H1 (cell line): ENCODE results near the gene ALG2. TPM values are rescaled to one million over a fixed set of nuclear protein-coding genes. Genes with fewer than 3 reads are reported as not detected.

Source experiments
- CTCF ChIP-seq, 3 experiments: IDR thresholded peaks; 1 replicate in 2 of 3; 2 replicates in 1 of 3; pipeline versions ENCODE4 v1.5.1 to v1.6.1; 2011; ENCODE audit warnings: low read length in 3 of 3, mild to moderate bottlenecking in 3 of 3, inconsistent platforms in 2 of 3, low read depth in 1 of 3, moderate library complexity in 1 of 3; ENCODE audit not compliant: insufficient read depth in 1 of 3; ENCODE audit errors: control extremely low read depth in 1 of 3
- RAD21 ChIP-seq, 2 experiments: IDR thresholded peaks in 1 of 2; conservative IDR thresholded peaks in 1 of 2; 2 replicates each; pipeline ENCODE4 v1.6.1; 2011; ENCODE audit warnings: low read depth in 2 of 2, low read length in 2 of 2, improper control_type of control experiment in 1 of 2, inconsistent platforms in 1 of 2, mild to moderate bottlenecking in 1 of 2, moderate library complexity in 1 of 2
- polyA plus RNA-seq, 7 experiments: library from polyadenylated mRNA; depleted of rRNA in 3 of 7; stranded (reverse) in 5 of 7; unstranded in 2 of 7; fragments of >200 nt in 5 of 7; fragments of 200-250 nt in 2 of 7; gene quantifications; 1 replicate in 5 of 7; 2 replicates in 1 of 7; 4 replicates in 1 of 7; pipeline versions ENCODE4 v1.2.1 to v1.2.3, GENCODE V29; 2011 to 2013; ENCODE audit warnings: missing spikeins in 2 of 7, mixed read lengths in 2 of 7
- total RNA-seq: library from RNA; stranded (reverse); fragmentation: NEBNext Ultra II Directional; extraction: Animal tissue kit (Norgen Biotek cat#: 25700); gene quantifications from 2 replicates; pipeline ENCODE4 v1.2.1, GENCODE V29; 2021

ALG2 gene
- total and polyA plus RNA-seq, 2 of the 8 experiments (the other 6 are each of a cell fraction or from before 2014, with no cell fraction given) = 27.1 to 30.7 TPM

- TF ChIP-seq RAD21 (IDR thresholded peaks at IDR 0.05 in 1 of 2, conservative IDR thresholded peaks at IDR 0.05 in 1 of 2; ENCODE audit: low read depth in 2 of 2, low read length in 2 of 2) (peak in 1 of 2 experiments; percentile 28; a peak in 3 of 4 replicates), CTCF (IDR thresholded peaks at IDR 0.05; ENCODE audit: control extremely low read depth in 1 of 3, insufficient read depth in 1 of 3, low read depth in 1 of 3, low read length in 3 of 3) (peak; percentile 38 to 58 (median 48))
These were observed 10.0 kb downstream of the ALG2 start (continued) for GRCh38 chr9:99211746-99212145.
